Measurements from ENCODE around the gene C7orf57. TPM values are rescaled to one million over a fixed set of nuclear protein-coding genes. Genes with fewer than 3 reads are reported as not detected.
"Not testable (repeated sequence)": the region's sequence is repeated elsewhere in the genome, so short reads cannot be mapped to it uniquely, and the experiment has no call there.

C7orf57 gene
- under 1 TPM in 1 of 2 donors, not detected in 1; 0.34 TPM for total RNA-seq

GRCh38 chr7:48035301-48035966 is at the start of gene C7orf57:
Gene C7orf57 (plus strand): TSS chr7:48035543. CDS start chr7:48036309, 766 bp downstream.
- 2% methylated on average over 50 of the region's 62 CpGs for WGBS
- H3K36me3 ChIP-seq, result no peaks in the 10 kb centered on the region
- peak; percentile 43 for TF ChIP-seq POLR2AphosphoS5 (IDR thresholded peaks at IDR 0.05)
- no peak for TF ChIP-seq POLR2A (IDR thresholded peaks at IDR 0.05)
- TF ChIP-seq, protein P1, sequence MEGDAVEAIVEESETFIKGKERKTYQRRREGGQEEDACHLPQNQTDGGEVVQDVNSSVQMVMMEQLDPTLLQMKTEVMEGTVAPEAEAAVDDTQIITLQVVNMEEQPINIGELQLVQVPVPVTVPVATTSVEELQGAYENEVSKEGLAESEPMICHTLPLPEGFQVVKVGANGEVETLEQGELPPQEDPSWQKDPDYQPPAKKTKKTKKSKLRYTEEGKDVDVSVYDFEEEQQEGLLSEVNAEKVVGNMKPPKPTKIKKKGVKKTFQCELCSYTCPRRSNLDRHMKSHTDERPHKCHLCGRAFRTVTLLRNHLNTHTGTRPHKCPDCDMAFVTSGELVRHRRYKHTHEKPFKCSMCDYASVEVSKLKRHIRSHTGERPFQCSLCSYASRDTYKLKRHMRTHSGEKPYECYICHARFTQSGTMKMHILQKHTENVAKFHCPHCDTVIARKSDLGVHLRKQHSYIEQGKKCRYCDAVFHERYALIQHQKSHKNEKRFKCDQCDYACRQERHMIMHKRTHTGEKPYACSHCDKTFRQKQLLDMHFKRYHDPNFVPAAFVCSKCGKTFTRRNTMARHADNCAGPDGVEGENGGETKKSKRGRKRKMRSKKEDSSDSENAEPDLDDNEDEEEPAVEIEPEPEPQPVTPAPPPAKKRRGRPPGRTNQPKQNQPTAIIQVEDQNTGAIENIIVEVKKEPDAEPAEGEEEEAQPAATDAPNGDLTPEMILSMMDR (IDR thresholded peaks at IDR 0.05), result peak in 1 of 4 experiments; percentile 6
- intact Hi-C loops (cut with DNase I), result loop anchor here (5.0 kb wide), 1 partner anchor 77 kb away; no protein-coding TSS in a partner anchor
- peak within 1 kb of the TSS; percentile 16 to 32 for H3K4me3 ChIP-seq
- H3K4me1 ChIP-seq (replicated peaks), result peaks cover 2% of the 10 kb centered on the region
- peaks cover 3% of the 10 kb centered on the region for H3K27me3 ChIP-seq (replicated peaks; ENCODE audit: insufficient read depth)
- no peak within 1 kb of the TSS for H3K27ac ChIP-seq
- DNase-seq (ENCODE audit: low spot score), result peak; percentile 51
- H3K9me3 ChIP-seq, result no peaks in the 10 kb centered on the region

DNA sequence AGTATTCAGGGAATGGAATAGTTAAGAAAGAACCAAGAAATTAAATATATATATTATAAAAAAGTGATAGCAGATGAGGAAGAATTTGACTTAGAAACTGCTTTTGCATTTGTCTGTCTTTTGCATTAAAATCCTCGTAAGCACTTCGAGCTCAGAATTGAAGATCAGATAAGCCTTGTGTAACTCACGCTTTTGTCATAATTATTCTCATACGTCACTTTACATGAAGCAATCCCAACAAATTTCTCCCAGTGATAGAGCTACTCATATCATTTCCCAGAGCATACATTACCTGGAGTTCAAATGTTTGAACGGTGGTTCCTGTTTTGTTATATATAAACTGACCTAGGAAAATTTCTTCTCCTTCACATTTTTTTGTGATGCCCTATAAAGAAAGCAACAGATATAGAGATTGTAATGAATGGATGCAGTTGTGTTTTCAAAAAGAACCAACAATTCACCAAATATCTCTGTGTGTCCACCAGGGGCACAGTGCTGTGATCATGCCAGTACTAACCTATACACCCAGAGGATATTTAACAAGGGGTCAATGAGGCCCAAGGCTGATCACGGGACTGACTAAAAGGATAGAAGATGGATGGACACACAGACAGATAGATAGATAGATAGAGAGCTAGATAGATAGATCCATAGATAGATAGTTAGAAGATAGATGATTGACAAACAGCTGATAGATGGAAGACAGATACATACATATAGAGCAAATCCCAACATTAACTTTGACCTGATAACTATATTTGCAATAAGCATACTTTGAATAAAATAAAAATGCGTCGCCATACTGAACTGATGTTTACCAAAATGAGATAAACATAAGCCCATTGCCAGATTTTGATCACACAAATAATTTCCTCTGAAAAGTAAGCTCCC is 46.6 kb upstream of the C7orf57 start:
- Histone ChIP-seq H3K27ac (no peak overlapping the region), H3K4me3 (no peak overlapping the region), H3K9me3 (no peaks in the 10 kb centered on the region), H3K36me3 (no peaks in the 10 kb centered on the region), H3K4me1 (replicated peaks) (peaks cover 3% of the 10 kb centered on the region), H3K27me3 (replicated peaks; ENCODE audit: insufficient read depth) (no peaks in the 10 kb centered on the region)
- 71% methylated on average over 8 of the region's 8 CpGs for WGBS
- DNase-seq (ENCODE audit: low spot score), result no peak
- intact Hi-C loops (cut with DNase I), result no loop called here
- TF ChIP-seq, protein P1 (IDR thresholded peaks at IDR 0.05), result no peak
- TF ChIP-seq POLR2AphosphoS5 (IDR thresholded peaks at IDR 0.05) (no peak), POLR2A (IDR thresholded peaks at IDR 0.05) (no peak)

- 53% methylated on average over 10 of the region's 10 CpGs for WGBS
- not testable (repeated sequence) for H3K4me1 ChIP-seq (replicated peaks); H3K27ac ChIP-seq; DNase-seq (ENCODE audit: low spot score); H3K9me3 ChIP-seq; H3K36me3 ChIP-seq; H3K4me3 ChIP-seq; H3K27me3 ChIP-seq (replicated peaks; ENCODE audit: insufficient read depth)
- intact Hi-C loops (cut with DNase I), result loop anchor here (5.0 kb wide), 1 partner anchor 122 kb away; no protein-coding TSS in a partner anchor
Observed at GRCh38 chr7:47989607-47990400, 45.5 kb upstream of the C7orf57 start.

DNA sequence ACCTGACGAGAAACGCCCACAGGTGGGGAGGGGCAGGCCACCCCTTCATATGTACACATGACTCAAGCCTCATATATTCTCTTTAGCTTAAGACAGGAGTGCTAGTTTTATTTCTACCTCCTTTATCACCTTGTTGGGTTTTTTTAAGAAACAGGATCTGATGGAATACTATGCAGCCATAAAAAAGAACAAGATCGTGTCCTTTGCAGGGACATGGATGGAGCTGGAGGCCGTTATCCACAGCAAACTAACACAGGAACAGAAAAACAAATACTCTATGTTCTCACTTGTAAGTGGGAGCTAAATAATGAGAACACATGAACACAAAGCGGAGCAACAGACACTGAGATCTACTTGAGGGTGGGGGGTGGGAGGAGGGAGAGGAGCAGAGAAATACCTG is 44.8 kb upstream of the C7orf57 start:
- Histone ChIP-seq H3K4me3 (no peak overlapping the region), H3K27me3 (replicated peaks; ENCODE audit: insufficient read depth) (no peaks in the 10 kb centered on the region), H3K27ac (no peak overlapping the region), H3K9me3 (no peaks in the 10 kb centered on the region), H3K36me3 (no peaks in the 10 kb centered on the region), H3K4me1 (replicated peaks) (peaks cover 3% of the 10 kb centered on the region)
- 91% methylated on average over 5 of the region's 5 CpGs for WGBS
- no peak for TF ChIP-seq POLR2A (IDR thresholded peaks at IDR 0.05)
- no peak for TF ChIP-seq POLR2AphosphoS5 (IDR thresholded peaks at IDR 0.05)
- TF ChIP-seq, protein P1 (IDR thresholded peaks at IDR 0.05), result no peak
- intact Hi-C loops (cut with DNase I), result loop anchor here (5.0 kb wide), 1 partner anchor 122 kb away; no protein-coding TSS in a partner anchor
- no peak for DNase-seq (ENCODE audit: low spot score)

DNA sequence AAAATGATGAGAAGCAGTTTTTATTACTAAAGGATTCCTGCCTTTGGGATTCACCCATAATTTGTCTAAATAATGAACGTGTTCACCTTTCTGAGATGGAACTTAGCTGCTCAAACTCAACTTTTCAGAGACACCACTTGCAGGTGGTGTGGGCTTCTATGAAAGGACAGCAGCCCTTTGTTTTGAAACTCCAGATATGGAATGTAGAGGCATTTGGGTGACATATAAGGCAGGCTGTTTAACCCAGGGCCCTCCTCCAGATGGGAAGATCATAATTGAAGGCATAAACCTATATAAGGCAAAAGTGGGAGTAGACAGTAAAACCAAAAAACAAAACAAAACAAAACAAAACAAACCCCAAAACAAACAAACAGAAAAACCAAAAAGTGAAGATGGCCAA is 44.1 kb upstream of the C7orf57 start:
- Histone ChIP-seq H3K4me3 (no peak overlapping the region), H3K27ac (no peak overlapping the region), H3K4me1 (replicated peaks) (peaks cover 3% of the 10 kb centered on the region), H3K27me3 (replicated peaks; ENCODE audit: insufficient read depth) (no peaks in the 10 kb centered on the region), H3K9me3 (no peaks in the 10 kb centered on the region), H3K36me3 (no peaks in the 10 kb centered on the region)
- intact Hi-C loops (cut with DNase I), result loop anchor here (5.0 kb wide), 1 partner anchor 121 kb away; no protein-coding TSS in a partner anchor
- TF ChIP-seq POLR2A (IDR thresholded peaks at IDR 0.05) (no peak), POLR2AphosphoS5 (IDR thresholded peaks at IDR 0.05) (no peak)
- TF ChIP-seq, protein P1 (IDR thresholded peaks at IDR 0.05), result no peak
- DNase-seq (ENCODE audit: low spot score), result no peak
- WGBS, result 72% methylated on average over 1 of the region's 1 CpG
